ENCODE measurements around the gene TRABD2B. TPM values are rescaled to one million over a fixed set of nuclear protein-coding genes. Genes with fewer than 3 reads are reported as not detected.

TRABD2B gene
- total RNA-seq, 1 experiment from 2014 or later = 0.36 TPM

DNA sequence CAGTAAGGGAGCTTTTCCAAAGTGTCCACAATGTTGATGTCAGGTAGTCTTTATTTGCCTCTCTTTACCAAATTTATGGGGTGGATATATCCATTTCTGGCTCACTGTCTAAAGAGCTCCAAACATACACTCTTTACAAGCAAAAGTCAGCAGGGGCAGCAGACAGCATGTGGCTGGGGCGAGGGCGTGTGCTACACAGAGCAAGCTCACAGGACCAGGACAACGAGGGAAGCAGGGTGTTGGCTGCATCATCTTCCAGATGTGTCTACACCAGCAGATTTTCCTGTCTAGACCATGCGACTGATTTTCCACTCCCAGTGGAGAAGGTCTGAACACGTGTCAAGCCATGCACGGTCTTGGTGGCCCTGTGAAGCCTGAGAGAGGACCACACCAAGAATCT, 123.8 kb downstream of the TRABD2B start:
- H3K27ac Mint-ChIP-seq (ENCODE audit: unreplicated experiment) = no peak overlapping the region
- POLR2A ChIA-PET = no interaction called here
- CTCF ChIA-PET = no interaction called here
- H3K27me3 ChIP-seq (replicated peaks; ENCODE audit: control insufficient read depth, insufficient read depth, low read length) = no peaks in the 10 kb centered on the region
- peaks cover 6% of the 10 kb centered on the region for H3K4me1 Mint-ChIP-seq (ENCODE audit: low read depth, unreplicated experiment)
- H3K9me3 ChIP-seq = no peaks in the 10 kb centered on the region
- H3K4me1 ChIP-seq = peaks cover 3% of the 10 kb centered on the region; the same call in 1 of the 2 replicates
- BruUV-seq (replicated peaks) = no TSS peak
- H3K36me3 ChIP-seq (ENCODE audit: control insufficient read depth, insufficient read depth, low read length) = no peaks in the 10 kb centered on the region; the same call in 1 of the 2 replicates
- no peak for DNase-seq
- no peak overlapping the region for H3K4me3 ChIP-seq (ENCODE audit: low read depth, low read length)
- TF ChIP-seq, protein P1, sequence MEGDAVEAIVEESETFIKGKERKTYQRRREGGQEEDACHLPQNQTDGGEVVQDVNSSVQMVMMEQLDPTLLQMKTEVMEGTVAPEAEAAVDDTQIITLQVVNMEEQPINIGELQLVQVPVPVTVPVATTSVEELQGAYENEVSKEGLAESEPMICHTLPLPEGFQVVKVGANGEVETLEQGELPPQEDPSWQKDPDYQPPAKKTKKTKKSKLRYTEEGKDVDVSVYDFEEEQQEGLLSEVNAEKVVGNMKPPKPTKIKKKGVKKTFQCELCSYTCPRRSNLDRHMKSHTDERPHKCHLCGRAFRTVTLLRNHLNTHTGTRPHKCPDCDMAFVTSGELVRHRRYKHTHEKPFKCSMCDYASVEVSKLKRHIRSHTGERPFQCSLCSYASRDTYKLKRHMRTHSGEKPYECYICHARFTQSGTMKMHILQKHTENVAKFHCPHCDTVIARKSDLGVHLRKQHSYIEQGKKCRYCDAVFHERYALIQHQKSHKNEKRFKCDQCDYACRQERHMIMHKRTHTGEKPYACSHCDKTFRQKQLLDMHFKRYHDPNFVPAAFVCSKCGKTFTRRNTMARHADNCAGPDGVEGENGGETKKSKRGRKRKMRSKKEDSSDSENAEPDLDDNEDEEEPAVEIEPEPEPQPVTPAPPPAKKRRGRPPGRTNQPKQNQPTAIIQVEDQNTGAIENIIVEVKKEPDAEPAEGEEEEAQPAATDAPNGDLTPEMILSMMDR (IDR thresholded peaks at IDR 0.05; ENCODE audit: insufficient read depth in 1 of 2, low read depth in 1 of 2, low read length in 1 of 2, severe bottlenecking in 1 of 2, unreplicated experiment in 1 of 2) = no peak
- H3K27me3 Mint-ChIP-seq (ENCODE audit: insufficient read depth, unreplicated experiment) = no peaks in the 10 kb centered on the region
- no peaks in the 10 kb centered on the region for H3K36me3 Mint-ChIP-seq (ENCODE audit: insufficient read depth, unreplicated experiment)
- H3K4me3 Mint-ChIP-seq (ENCODE audit: unreplicated experiment) = no peak overlapping the region
- intact Hi-C loops (cut with micrococcal nuclease; ENCODE audit: unreplicated experiment) = no loop called here
- no peaks in the 10 kb centered on the region for H3K9me3 Mint-ChIP-seq (ENCODE audit: unreplicated experiment)

DNA sequence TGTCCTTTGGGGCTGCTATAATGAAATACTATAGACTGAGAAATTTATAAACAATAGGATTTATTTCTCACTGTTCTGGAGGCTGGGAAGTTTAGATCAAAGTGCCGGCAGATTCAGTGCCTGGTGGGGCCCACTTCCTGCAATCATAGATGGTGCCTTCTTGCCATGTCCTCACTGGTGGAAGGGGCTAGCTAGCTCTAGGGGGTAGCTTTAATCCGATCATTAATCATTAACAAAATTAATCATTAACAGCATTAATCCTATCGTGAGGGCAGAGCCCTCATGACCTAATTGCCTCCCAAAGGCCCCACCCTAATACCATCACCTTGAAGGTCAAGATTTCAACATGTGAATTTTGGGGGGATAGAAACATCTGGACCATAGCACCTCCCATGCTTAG, 124.3 kb downstream of the TRABD2B start:
- peaks cover 3% of the 10 kb centered on the region; the same call in 1 of the 2 replicates for H3K4me1 ChIP-seq
- Mint-ChIP-seq H3K4me1 (ENCODE audit: low read depth, unreplicated experiment) (peaks cover 6% of the 10 kb centered on the region), H3K36me3 (ENCODE audit: insufficient read depth, unreplicated experiment) (no peaks in the 10 kb centered on the region), H3K4me3 (ENCODE audit: unreplicated experiment) (no peak overlapping the region), H3K27me3 (ENCODE audit: insufficient read depth, unreplicated experiment) (no peaks in the 10 kb centered on the region), H3K9me3 (ENCODE audit: unreplicated experiment) (no peaks in the 10 kb centered on the region), H3K27ac (ENCODE audit: unreplicated experiment) (no peak overlapping the region)
- no peaks in the 10 kb centered on the region for H3K27me3 ChIP-seq (replicated peaks; ENCODE audit: control insufficient read depth, insufficient read depth, low read length)
- intact Hi-C loops (cut with micrococcal nuclease; ENCODE audit: unreplicated experiment) = no loop called here
- no peak for DNase-seq
- CTCF ChIA-PET = no interaction called here
- POLR2A ChIA-PET = no interaction called here
- H3K36me3 ChIP-seq (ENCODE audit: control insufficient read depth, insufficient read depth, low read length) = no peaks in the 10 kb centered on the region; the same call in 1 of the 2 replicates
- TF ChIP-seq, protein P1 (IDR thresholded peaks at IDR 0.05; ENCODE audit: insufficient read depth in 1 of 2, low read depth in 1 of 2, low read length in 1 of 2, severe bottlenecking in 1 of 2, unreplicated experiment in 1 of 2) = no peak
- H3K9me3 ChIP-seq = no peaks in the 10 kb centered on the region
- H3K4me3 ChIP-seq (ENCODE audit: low read depth, low read length) = no peak overlapping the region
- BruUV-seq (replicated peaks) = no TSS peak

GRCh38 chr1:47871799-47872353, 125.3 kb downstream of the TRABD2B start:
- intact Hi-C loops (cut with micrococcal nuclease; ENCODE audit: unreplicated experiment) = no loop called here
- H3K36me3 ChIP-seq (ENCODE audit: control insufficient read depth, insufficient read depth, low read length) = no peaks in the 10 kb centered on the region; the same call in 1 of the 2 replicates
- DNase-seq = no peak
- ChIA-PET CTCF (no interaction called here), POLR2A (no interaction called here)
- H3K4me3 ChIP-seq (ENCODE audit: low read depth, low read length) = no peak overlapping the region
- H3K9me3 Mint-ChIP-seq (ENCODE audit: unreplicated experiment) = no peaks in the 10 kb centered on the region
- H3K27me3 ChIP-seq (replicated peaks; ENCODE audit: control insufficient read depth, insufficient read depth, low read length) = no peaks in the 10 kb centered on the region
- peaks cover 12% of the 10 kb centered on the region for H3K4me1 Mint-ChIP-seq (ENCODE audit: low read depth, unreplicated experiment)
- BruUV-seq (replicated peaks) = no TSS peak
- H3K27me3 Mint-ChIP-seq (ENCODE audit: insufficient read depth, unreplicated experiment) = no peaks in the 10 kb centered on the region
- H3K4me3 Mint-ChIP-seq (ENCODE audit: unreplicated experiment) = no peak overlapping the region
- H3K27ac Mint-ChIP-seq (ENCODE audit: unreplicated experiment) = no peak overlapping the region
- peaks cover 10% of the 10 kb centered on the region; the same call in 1 of the 2 replicates for H3K4me1 ChIP-seq
- no peaks in the 10 kb centered on the region for H3K36me3 Mint-ChIP-seq (ENCODE audit: insufficient read depth, unreplicated experiment)
- TF ChIP-seq, protein P1 (IDR thresholded peaks at IDR 0.05; ENCODE audit: insufficient read depth in 1 of 2, low read depth in 1 of 2, low read length in 1 of 2, severe bottlenecking in 1 of 2, unreplicated experiment in 1 of 2) = no peak
- no peaks in the 10 kb centered on the region for H3K9me3 ChIP-seq
